ENCODE data around the gene ANO1. TPM values are rescaled to one million over a fixed set of nuclear protein-coding genes. Genes with fewer than 3 reads are reported as not detected.

ANO1 gene
- total RNA-seq, 1 experiment from 2014 or later = 41.7 TPM

DNA sequence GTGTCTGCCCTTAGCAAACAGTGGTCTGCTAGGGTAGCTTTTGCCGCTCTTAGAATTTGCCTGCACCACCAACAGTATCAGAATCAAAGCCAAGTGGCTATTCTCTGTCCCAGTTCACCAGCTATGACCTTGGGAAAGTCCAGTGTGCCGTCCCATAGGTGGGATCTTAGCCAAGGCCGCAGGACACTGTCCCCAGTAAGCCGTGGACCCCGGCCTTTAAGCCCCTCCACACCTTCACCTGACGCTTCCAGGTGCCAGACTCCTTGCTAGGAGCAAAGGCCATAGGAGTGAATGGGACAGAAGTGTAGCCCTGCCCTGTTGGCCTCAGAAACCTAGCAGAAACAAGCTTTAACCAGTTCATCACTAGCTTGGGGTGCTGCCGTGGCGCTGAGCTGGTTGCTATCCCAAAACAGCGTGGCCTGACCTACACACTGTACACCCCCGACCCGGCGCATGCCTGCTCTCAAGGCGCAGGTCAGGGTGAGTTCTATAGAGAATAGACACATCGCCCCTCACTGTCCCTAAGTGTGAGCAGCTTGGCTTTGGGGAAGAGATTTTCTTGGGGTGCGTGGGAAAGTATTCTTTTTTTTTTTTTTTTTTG lies 129.5 kb downstream of the ANO1 start:
- Histone ChIP-seq H3K4me2 (ENCODE audit: low read length) (no peak overlapping the region), H3K79me2 (ENCODE audit: insufficient read depth, low read length) (peaks cover 45% of the 10 kb centered on the region), H3K9ac (ENCODE audit: low read length) (no peak overlapping the region), H3K36me3 (ENCODE audit: control insufficient read depth in 1 of 2, insufficient read depth in 2 of 2, low read length in 2 of 2) (peaks cover 20 to 26% of the 10 kb centered on the region in 2 experiments; a peak in 2 of 4 replicates), H3K27me3 (ENCODE audit: insufficient read depth, low read length) (no peaks in the 10 kb centered on the region), H2AFZ (ENCODE audit: low read depth, low read length, poor library complexity, severe bottlenecking) (no peak overlapping the region), H3K27ac (ENCODE audit: low read depth, low read length) (no peak overlapping the region), H3K4me3 (replicated peaks in 1 of 2; ENCODE audit: low read depth in 1 of 2, low read length in 2 of 2) (no peak overlapping the region), H3K9me2 (ENCODE audit: insufficient read depth) (no peaks in the 10 kb centered on the region), H3K9me3 (ENCODE audit: control insufficient read depth in 1 of 2, insufficient read depth in 1 of 2, low read depth in 1 of 2, low read length in 2 of 2) (no peaks in the 10 kb centered on the region), H4K20me1 (ENCODE audit: insufficient read depth) (no peaks in the 10 kb centered on the region; the same call in 1 of the 2 replicates), H3K4me1 (ENCODE audit: control insufficient read depth in 1 of 2, insufficient read depth in 2 of 2, low read length in 2 of 2) (peaks cover 3 to 16% of the 10 kb centered on the region in 2 experiments; a peak in 3 of 4 replicates)
- ChIA-PET POLR2A (no interaction called here), RAD21 (ENCODE audit: low non-redundant PET in 1 of 2, low total read pairs in 2 of 2, uncharacterized antibody in 2 of 2, unreplicated experiment in 2 of 2) (no interaction called here), CTCF (no interaction called here)
- BruUV-seq (replicated peaks) = no TSS peak
- intact Hi-C loops (cut with micrococcal nuclease) = no loop called here
- TF ChIP-seq, protein P1, sequence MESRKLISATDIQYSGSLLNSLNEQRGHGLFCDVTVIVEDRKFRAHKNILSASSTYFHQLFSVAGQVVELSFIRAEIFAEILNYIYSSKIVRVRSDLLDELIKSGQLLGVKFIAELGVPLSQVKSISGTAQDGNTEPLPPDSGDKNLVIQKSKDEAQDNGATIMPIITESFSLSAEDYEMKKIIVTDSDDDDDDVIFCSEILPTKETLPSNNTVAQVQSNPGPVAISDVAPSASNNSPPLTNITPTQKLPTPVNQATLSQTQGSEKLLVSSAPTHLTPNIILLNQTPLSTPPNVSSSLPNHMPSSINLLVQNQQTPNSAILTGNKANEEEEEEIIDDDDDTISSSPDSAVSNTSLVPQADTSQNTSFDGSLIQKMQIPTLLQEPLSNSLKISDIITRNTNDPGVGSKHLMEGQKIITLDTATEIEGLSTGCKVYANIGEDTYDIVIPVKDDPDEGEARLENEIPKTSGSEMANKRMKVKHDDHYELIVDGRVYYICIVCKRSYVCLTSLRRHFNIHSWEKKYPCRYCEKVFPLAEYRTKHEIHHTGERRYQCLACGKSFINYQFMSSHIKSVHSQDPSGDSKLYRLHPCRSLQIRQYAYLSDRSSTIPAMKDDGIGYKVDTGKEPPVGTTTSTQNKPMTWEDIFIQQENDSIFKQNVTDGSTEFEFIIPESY (IDR thresholded peaks at IDR 0.05; ENCODE audit: extremely low read depth, insufficient replicate concordance, low read length) = no peak
- TF ChIP-seq RAD21 (IDR thresholded peaks at IDR 0.05; ENCODE audit: low read depth) (no peak), POLR2AphosphoS5 (IDR thresholded peaks at IDR 0.05; ENCODE audit: low read depth, low read length) (no peak; the same call in 1 of the 2 replicates), EZH2phosphoT487 (IDR thresholded peaks at IDR 0.05; ENCODE audit: borderline replicate concordance) (no peak), CBX3 (IDR thresholded peaks at IDR 0.05; ENCODE audit: low read depth) (no peak), POLR2A (IDR thresholded peaks at IDR 0.05; ENCODE audit: borderline replicate concordance, extremely low read depth, insufficient read depth, insufficient read length) (no peak), YY1 (IDR thresholded peaks at IDR 0.05; ENCODE audit: extremely low read depth, insufficient replicate concordance, low read depth, low read length) (no peak), JUND (IDR thresholded peaks at IDR 0.05) (no peak), EGR1 (IDR thresholded peaks at IDR 0.05; ENCODE audit: low read depth) (no peak), ZNF274 (IDR thresholded peaks at IDR 0.05; ENCODE audit: low read depth, low read length) (no peak), SIN3A (IDR thresholded peaks at IDR 0.05; ENCODE audit: low read depth) (no peak)
- ATAC-seq (no peak), DNase-seq (ENCODE audit: low read depth, low spot score) (no peak)

All from HCT116 (cell line).